HEK293T (cell line): ENCODE data around the gene SHC4.

Source experiments
- CTCF ChIA-PET: fragments of 350-600 bp; formaldehyde crosslinking; extraction: SDS; loops from one replicate; lab custom pipeline; 2021; ENCODE audit warnings: antibody characterized with exemption, inconsistent platforms; lab: Yijun Ruan, JAX
- POLR2A ChIA-PET: fragments of 350-600 bp; formaldehyde crosslinking; extraction: SDS; loops from one replicate; lab custom pipeline; 2020; ENCODE audit warnings: antibody characterized with exemption, inconsistent platforms; lab: Yijun Ruan, JAX
- DNase-seq: peaks from one replicate; pipeline ENCODE4 v3.0.0; 2012; ENCODE audit warnings: mixed read lengths; ENCODE audit errors: extremely low spot score
- ARNT ChIP-seq: fragments of 450-650 bp; IDR thresholded peaks from 2 replicates; pipeline ENCODE4 v1.6.1; 2017; ENCODE audit warnings: mild to moderate bottlenecking
- BHLHE40 ChIP-seq: fragments of 450-650 bp; IDR thresholded peaks from 2 replicates; pipeline ENCODE4 v1.6.1; 2016; ENCODE audit warnings: mild to moderate bottlenecking, moderate library complexity, borderline replicate concordance
- CTBP1 ChIP-seq: fragments of 450-650 bp; IDR thresholded peaks from 2 replicates; pipeline ENCODE4 v1.6.1; 2016; ENCODE audit warnings: borderline replicate concordance
- ELF4 ChIP-seq: fragments of 450-650 bp; IDR thresholded peaks from 2 replicates; pipeline ENCODE4 v1.6.1; 2017; ENCODE audit warnings: antibody characterized with exemption
- FOXA1 ChIP-seq: fragments of 450-650 bp; IDR thresholded peaks from 2 replicates; pipeline ENCODE4 v1.6.1; 2016; ENCODE audit warnings: mild to moderate bottlenecking
- FOXK2 ChIP-seq: fragments of 450-650 bp; IDR thresholded peaks from 2 replicates; pipeline ENCODE4 v1.6.1; 2016; ENCODE audit warnings: mild to moderate bottlenecking
- FOXM1 ChIP-seq: fragments of 450-650 bp; IDR thresholded peaks from 2 replicates; pipeline ENCODE4 v1.6.1; 2017; ENCODE audit warnings: mild to moderate bottlenecking, borderline replicate concordance
- HDGF ChIP-seq: fragments of 450-650 bp; IDR thresholded peaks from 2 replicates; pipeline ENCODE4 v1.6.1; 2017; ENCODE audit warnings: antibody characterized with exemption, borderline replicate concordance
- L3MBTL2 ChIP-seq: fragments of 450-650 bp; conservative IDR thresholded peaks from 2 replicates; pipeline ENCODE4 v1.6.1; 2016; ENCODE audit warnings: mild to moderate bottlenecking
- LEF1 ChIP-seq: fragments of 450-650 bp; IDR thresholded peaks from 2 replicates; pipeline ENCODE4 v1.6.1; 2017; ENCODE audit warnings: mild to moderate bottlenecking, borderline replicate concordance
- NFRKB ChIP-seq: fragments of 450-650 bp; IDR thresholded peaks from 2 replicates; pipeline ENCODE4 v1.6.1; 2016; ENCODE audit warnings: mild to moderate bottlenecking, moderate library complexity
- PKNOX1 ChIP-seq: fragments of 450-650 bp; IDR thresholded peaks from 2 replicates; pipeline ENCODE4 v1.6.1; 2016
- SP1 ChIP-seq: fragments of 450-650 bp; IDR thresholded peaks from 2 replicates; pipeline ENCODE4 v1.6.1; 2017
- SUZ12 ChIP-seq: fragments of 450-650 bp; IDR thresholded peaks from 2 replicates; pipeline ENCODE4 v1.6.1; 2016; ENCODE audit warnings: mild to moderate bottlenecking
- TARDBP ChIP-seq: fragments of 450-650 bp; IDR thresholded peaks from 2 replicates; pipeline ENCODE4 v1.6.1; 2016
- ZNF384 ChIP-seq: fragments of 450-650 bp; IDR thresholded peaks from 2 replicates; pipeline ENCODE4 v1.6.1; 2016

SHC4 gene

DNA sequence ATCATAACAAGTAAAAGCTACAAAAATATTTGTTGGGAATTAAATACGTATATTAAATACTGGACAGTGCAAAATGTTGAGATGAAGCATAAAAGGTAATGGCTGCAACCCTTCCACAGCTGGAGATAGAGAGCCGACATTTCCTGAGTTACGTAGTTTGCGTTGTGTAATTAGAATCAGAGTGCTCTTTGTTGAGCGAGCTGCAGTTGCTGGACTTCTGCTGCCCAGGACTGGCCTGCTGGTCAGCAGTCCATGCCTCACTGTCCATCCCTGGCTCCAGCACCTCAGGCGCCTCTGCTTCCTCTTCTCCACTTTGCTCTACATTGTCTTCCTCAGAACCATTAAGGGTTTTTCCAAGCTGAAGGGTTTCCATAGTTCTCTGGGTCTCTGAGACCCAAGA lies 28.4 kb upstream of the SHC4 start:
- ChIA-PET CTCF (no interaction called here), POLR2A (interaction anchor here (1.3 kb wide), 1 partner anchor 21 kb away, joined by 3 read pairs; no protein-coding TSS in a partner anchor)
- DNase-seq, result no peak
- TF ChIP-seq SP1 (no peak), L3MBTL2 (no peak), ARNT (no peak), NFRKB (no peak), TARDBP (no peak), LEF1 (no peak), FOXA1 (no peak), FOXM1 (no peak), CTBP1 (no peak), HDGF (no peak), FOXK2 (no peak), SUZ12 (no peak), ZNF384 (no peak), PKNOX1 (no peak), ELF4 (no peak), BHLHE40 (no peak)

- TF ChIP-seq TARDBP (no peak), HDGF (no peak), FOXA1 (no peak), ZNF384 (no peak), NFRKB (no peak), ELF4 (no peak), FOXM1 (no peak), PKNOX1 (no peak), SP1 (no peak), CTBP1 (no peak), SUZ12 (no peak), LEF1 (no peak), ARNT (no peak), FOXK2 (no peak), BHLHE40 (no peak), L3MBTL2 (no peak)
- ChIA-PET POLR2A (no interaction called here), CTCF (no interaction called here)
These were observed 25.5 kb upstream of the SHC4 start for GRCh38 chr15:48989170-48989569.

DNA sequence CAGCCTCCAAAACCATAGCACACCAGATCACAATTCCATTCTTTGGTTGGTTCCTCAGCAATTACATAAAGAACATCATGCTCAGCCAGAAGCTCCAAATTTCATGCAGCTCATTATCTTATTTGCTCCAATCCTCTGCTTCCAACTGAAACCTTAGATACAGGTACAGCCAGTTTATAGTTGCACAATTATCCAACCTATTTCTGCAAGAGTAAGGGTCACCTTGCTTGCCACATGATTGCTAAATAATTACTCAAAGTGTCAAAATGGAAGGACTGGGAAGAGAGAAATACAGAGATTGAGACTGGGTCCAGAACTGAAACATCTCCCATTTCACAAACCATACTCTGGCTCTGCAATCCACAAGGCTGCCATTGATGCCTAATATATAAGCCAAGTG lies 23.4 kb upstream of the SHC4 start:
- DNase-seq, result no peak
- TF ChIP-seq SP1, result no peak
- no peak for TF ChIP-seq FOXK2
- TF ChIP-seq NFRKB, result no peak
- no peak for TF ChIP-seq ZNF384
- TF ChIP-seq BHLHE40, result no peak
- TF ChIP-seq FOXM1, result no peak
- no peak for TF ChIP-seq ELF4
- no peak for TF ChIP-seq PKNOX1
- no peak for TF ChIP-seq CTBP1
- no peak for TF ChIP-seq LEF1
- TF ChIP-seq HDGF, result no peak
- no peak for TF ChIP-seq ARNT
- ChIA-PET POLR2A (no interaction called here), CTCF (interaction anchor here (2.8 kb wide), 1 partner anchor 12 kb away, joined by 13 read pairs; no protein-coding TSS in a partner anchor)

More at GRCh38 chr15:48989170-48989569, 25.5 kb upstream of the SHC4 start:
- no peak for DNase-seq

GRCh38 chr15:48986240-48986639 lies 22.5 kb upstream of the SHC4 start:
- no peak for DNase-seq
- TF ChIP-seq SUZ12 (no peak), LEF1 (no peak), NFRKB (no peak), CTBP1 (no peak), HDGF (no peak), PKNOX1 (no peak), FOXK2 (no peak), BHLHE40 (no peak), FOXA1 (no peak), TARDBP (no peak), ARNT (no peak), SP1 (no peak)
- ChIA-PET POLR2A (no interaction called here), CTCF (interaction anchor here (2.8 kb wide), 1 partner anchor 11 kb away, joined by 13 read pairs; no protein-coding TSS in a partner anchor)

DNA sequence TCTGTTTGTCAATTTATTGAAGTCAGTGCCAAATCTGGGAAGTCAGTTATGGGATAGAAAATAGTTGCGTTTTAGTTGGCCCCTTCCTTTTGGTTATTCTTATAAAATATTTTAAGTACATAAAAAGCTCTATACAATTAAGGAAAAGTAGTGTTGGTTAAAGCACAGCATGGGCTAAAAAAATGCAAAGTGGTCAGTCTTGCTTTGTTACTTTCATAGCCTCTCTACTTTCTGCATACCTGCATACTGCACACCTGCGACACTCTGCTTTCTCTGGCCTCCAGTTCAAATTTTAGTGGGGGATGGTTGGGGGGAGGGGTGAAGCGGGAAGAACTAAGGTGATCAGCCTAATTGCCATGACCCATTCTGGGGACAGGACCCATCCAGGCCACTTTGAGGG lies 21.8 kb upstream of the SHC4 start:
- CTCF ChIA-PET, result interaction anchor here (2.8 kb wide), 1 partner anchor 10 kb away, joined by 13 read pairs; no protein-coding TSS in a partner anchor

More for the DNA sequence above, 21.8 kb upstream of the SHC4 start:
- POLR2A ChIA-PET, result interaction anchor here (1.6 kb wide), 1 partner anchor 10 kb away, joined by 8 read pairs; no protein-coding TSS in a partner anchor
- DNase-seq, result no peak
- TF ChIP-seq CTBP1 (no peak), SP1 (no peak), NFRKB (no peak), ZNF384 (no peak), HDGF (no peak), SUZ12 (no peak), ARNT (no peak), FOXA1 (no peak), L3MBTL2 (no peak), LEF1 (no peak), BHLHE40 (no peak), FOXK2 (no peak), ELF4 (no peak), TARDBP (no peak), PKNOX1 (no peak), FOXM1 (no peak)
